Erythroblast (primary cell): ENCODE data around the gene ANKS3.

Experiments
- GATA1 ChIP-seq: IDR thresholded peaks from 2 replicates; pipeline ENCODE4 v1.6.1; 2011; ENCODE audit warnings: low read depth, mild to moderate bottlenecking, control low read depth, low read length, moderate library complexity
- POLR2A ChIP-seq: IDR thresholded peaks from 2 replicates; pipeline ENCODE4 v1.6.1; 2011; ENCODE audit warnings: mild to moderate bottlenecking, low read length

DNA sequence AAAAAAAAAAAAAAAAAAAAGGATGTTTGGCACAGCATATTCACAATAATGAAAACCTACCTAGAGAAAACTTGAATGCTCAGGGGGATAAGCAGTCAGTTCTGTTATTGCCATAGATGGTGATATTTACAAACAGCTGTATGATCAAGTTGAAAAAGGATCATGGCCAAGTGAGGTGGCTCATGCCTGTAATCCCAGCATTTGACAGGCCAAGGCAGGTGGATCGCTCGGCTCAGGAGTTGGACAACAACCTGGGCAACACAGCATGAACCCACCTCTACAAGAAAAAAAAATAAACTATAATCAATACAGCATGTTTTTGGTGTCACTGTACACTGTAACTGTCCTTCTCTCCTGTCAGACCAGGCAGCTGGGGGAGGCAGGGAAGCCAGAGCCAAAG, 19.1 kb downstream of the ANKS3 start:
- TF ChIP-seq POLR2A (no peak), GATA1 (no peak)
